OCI-LY3 (cell line): ENCODE results near the gene RAB19.

Experiments
- EZH2phosphoT487 ChIP-seq: fragments of 200-600 bp; shearing (Covaris generic); IDR thresholded peaks from 2 replicates; pipeline ENCODE4 v1.6.1; 2018; ENCODE audit warnings: antibody characterized with exemption, mixed run types, low read depth
- TF ChIP-seq, protein P1 (sequence below): fragments of 200-600, 300-600 bp; sonication (generic); IDR thresholded peaks from 2 replicates; pipeline ENCODE4 v1.5.1; 2014; ENCODE audit warnings: antibody characterized with exemption, low read length, low read depth

DNA sequence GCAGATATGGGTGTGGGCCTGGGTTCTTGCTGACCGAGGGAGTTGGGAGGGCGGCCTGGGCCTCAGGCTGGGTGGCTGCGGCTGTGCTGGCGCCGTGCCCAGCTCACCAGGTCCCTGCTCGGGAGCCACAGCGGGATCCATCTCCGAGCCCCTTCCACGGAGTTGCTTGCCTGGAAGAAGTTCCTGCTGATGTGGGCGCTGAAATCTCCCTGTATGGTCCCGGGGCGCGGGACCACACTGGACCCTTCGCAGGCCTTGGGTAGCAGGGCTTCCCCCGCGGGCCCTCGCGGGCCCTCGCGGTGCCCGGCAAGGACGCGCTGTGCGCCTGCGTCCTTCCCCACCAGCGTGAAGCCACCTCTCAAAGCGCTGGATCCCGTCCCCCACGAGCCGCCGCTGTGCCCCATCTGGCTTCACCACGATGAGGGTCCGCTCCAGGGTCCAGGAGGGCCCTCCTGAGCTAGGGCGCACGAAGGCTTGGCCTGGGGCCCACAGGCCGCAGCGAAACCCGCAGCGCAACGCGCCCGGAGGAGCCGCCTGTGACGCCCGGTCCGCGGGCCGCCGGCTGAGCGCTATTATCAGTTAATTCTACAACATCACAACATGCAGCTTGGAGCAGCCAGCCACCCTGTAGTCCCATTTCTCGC is 31.5 kb downstream of the RAB19 start:
- TF ChIP-seq, protein P1, sequence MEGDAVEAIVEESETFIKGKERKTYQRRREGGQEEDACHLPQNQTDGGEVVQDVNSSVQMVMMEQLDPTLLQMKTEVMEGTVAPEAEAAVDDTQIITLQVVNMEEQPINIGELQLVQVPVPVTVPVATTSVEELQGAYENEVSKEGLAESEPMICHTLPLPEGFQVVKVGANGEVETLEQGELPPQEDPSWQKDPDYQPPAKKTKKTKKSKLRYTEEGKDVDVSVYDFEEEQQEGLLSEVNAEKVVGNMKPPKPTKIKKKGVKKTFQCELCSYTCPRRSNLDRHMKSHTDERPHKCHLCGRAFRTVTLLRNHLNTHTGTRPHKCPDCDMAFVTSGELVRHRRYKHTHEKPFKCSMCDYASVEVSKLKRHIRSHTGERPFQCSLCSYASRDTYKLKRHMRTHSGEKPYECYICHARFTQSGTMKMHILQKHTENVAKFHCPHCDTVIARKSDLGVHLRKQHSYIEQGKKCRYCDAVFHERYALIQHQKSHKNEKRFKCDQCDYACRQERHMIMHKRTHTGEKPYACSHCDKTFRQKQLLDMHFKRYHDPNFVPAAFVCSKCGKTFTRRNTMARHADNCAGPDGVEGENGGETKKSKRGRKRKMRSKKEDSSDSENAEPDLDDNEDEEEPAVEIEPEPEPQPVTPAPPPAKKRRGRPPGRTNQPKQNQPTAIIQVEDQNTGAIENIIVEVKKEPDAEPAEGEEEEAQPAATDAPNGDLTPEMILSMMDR: no peak
- TF ChIP-seq EZH2phosphoT487: no peak
